ENCODE data around the gene EID1.
"Not testable (repeated sequence)": the region's sequence is repeated elsewhere in the genome, so short reads cannot be mapped to it uniquely, and the experiment has no call there.

Gene EID1

DNA sequence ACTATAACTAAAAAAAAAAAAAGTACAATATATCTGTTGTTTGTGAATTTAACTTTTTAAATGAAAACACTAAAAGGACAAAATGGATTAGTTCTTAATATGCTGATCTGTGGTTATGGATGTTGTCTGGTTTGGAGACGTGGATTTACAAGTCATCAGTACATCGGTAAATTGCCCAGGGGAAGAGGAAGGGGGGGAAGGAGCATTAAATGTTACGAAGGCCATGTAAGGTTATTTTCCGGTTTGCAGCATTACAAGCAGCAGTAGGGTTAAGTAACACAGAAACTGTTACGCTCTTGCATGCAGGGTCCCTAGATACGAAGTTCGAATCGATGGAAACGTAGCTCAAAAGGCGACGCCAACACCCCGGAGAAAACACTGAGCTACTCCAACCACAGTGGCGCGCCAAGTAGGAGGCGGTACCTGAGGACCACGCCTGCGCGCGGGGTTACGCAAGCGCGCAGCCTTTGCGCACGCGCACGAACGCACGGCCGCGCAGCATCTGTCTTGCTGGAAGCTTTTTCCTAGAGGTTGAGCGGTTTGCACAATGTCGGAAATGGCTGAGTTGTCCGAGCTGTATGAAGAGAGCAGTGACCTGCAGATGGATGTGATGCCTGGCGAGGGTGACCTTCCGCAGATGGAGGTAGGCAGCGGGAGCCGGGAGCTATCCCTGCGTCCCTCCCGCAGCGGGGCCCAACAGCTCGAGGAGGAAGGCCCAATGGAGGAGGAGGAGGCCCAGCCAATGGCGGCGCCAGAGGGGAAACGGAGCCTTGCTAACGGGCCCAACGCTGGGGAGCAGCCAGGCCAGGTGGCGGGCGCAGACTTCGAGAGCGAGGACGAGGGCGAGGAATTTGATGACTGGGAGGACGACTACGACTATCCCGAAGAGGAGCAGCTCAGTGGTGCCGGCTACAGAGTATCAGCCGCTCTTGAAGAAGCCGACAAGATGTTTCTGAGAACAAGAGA lies at the start of gene EID1:
Gene EID1, plus strand, starts transcription at position 505 of the 966 bp plus-strand sequence. Its CDS starts 43 bp downstream, at position 548.
- peak; percentile 79 for DNase-seq

DNA sequence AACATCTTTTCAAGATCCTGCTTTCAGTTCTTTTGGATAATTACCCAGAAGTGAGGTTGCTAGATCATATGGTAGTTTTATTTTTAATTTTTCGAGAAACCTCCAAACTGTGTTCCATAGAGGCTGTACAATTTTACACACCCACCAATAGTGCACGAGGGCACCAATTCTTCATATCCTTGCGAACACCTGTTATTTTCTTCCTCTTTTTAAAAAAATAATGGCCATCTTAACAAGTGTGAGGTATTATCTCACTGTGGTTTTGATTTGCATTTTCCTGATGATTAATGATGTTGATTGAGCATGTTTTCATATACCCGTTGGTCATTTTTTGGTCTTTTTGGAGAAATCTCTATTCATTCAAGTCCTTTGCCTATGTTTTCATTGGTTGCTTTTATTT lies 49.5 kb upstream of the EID1 start:
- no peak for DNase-seq

GRCh38 chr15:48828906-48829305 lies 49.0 kb upstream of the EID1 start:
- DNase-seq: no peak

DNA sequence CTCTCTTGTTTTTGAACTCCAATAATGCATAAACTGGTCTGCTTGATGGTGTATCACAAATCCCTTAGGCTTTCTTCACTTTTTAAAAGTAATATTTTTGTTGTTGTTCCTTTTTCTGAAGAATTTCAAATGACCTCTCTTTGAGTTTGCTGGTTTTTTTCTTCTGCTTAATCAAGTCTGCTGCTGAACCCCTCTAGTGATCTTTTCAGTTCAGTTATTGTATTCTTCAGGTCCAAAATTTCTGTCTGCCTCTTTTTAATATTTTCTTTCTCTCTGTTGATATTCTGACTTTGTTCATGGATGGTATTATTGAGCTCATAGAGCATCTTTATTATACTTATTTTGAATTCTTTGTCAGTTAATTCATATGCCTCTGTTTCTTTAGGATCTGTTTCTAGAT lies 45.3 kb upstream of the EID1 start:
- no peak for DNase-seq

DNA sequence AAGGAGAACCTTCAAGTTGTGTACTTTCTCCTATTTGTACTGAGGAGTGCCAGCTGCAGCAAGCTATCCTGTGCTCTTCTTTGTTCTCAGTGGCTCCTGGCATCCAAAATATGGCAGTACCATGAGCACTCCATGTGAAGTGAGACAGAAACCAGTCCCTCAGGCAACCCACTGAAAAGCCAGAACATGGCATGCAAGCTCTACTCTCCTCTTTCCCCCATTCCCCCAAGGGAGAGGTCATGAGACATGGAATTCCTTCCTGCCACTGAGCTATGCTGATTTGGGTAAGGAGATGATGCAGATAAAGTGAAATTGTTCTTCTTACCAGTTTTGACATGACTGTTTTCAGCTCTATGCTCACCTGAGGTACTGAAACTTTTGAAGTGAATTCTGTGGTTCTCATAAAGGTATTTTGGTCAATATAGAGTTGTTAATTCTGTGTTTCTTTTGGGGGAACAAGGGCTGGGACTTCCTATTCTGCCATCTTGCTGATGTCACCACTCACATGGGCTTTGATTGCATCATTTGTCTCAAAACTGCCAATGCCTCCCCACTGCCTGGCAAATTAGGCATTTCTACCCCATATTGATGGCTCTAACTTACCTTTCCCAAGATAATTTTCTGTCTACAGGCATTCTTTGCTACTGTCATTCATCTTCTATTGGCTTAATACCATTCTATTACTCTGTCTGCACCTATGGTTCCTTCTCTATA lies 44.3 kb upstream of the EID1 start:
- no peak for DNase-seq

DNA sequence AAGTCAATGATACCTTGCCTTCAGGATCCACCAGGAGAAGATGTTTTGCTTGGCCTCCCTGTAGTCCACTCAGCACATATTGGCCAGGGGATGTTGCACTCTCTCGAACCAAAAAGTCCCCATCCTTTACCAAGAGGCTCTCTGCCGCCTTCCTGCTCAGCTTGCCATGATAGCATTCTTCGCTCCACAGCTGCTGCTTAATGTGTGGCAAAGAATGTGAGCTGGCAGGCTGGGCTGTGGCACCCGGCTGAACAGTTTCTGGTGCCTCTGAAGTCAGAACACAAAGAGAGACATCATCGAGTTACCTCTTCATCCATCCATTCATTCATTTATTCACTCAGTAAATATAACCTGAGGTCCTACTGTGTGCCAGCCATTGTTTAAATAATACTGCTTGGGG lies 43.2 kb upstream of the EID1 start:
- no peak for DNase-seq

GRCh38 chr15:48842501-48842900 lies 35.4 kb upstream of the EID1 start:
- no peak for DNase-seq

GRCh38 chr15:48845123-48845522 lies 32.8 kb upstream of the EID1 start:
- DNase-seq: no peak

DNA sequence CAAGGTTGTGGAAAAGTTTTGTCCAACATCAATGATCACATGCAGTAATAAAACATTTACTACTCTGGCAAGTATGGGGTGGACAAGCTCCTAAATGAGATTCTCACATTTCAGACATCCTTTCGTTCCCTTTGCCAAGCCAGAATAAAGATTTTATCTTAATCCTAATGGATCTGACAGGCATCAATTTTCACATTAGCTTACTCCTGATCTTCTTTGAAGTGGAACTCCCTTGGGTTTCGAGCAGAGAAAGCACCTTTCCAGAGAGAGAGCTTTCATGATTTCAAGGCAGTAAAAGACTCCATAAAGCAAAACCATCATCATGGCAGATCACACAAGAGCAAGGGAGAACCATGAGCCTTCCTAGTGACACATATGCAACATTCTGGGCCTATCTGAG lies 27.3 kb upstream of the EID1 start:
- DNase-seq: no peak

DNA sequence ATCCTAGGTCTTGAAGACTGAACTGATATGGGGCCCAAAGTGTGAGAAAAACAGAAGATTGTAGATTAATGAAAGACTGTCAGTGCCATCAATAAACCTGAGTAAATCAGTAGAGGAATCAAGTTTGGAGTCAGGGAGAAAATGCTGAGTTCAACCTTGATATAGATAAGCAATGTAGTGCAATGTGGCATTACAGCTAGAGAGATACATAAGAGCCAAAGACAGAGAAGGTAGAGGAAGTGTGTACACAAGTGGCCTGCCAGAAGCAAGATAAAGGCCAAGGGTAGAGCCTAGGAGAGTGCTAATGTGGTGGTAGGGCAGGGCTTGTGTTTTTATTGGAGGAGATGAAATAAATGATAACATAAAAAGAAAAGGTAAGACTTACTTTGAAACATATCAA lies 26.0 kb upstream of the EID1 start:
- DNase-seq: no peak

DNA sequence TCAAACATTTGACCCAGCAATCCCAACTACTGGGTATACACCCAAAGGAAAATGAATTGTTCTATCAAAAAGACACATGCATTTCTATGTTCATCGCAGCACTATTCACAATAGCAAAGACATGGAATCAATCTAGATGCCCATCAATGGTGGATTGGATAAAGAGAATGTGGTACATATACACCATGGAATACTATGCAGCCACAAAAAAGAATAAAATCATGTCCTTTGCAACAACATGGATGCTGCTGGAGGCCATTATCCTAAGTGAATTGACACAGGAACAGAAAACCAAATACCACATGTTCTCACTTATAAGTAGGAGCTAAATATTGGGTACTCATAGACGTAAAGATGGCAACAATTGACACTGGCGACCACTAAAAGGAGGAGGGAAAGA lies 23.5 kb upstream of the EID1 start:
- DNase-seq: not testable (repeated sequence)

- DNase-seq: no peak
Observed at GRCh38 chr15:48855501-48856440, 22.2 kb upstream of the EID1 start.

- no peak for DNase-seq
Observed at GRCh38 chr15:48856942-48857341, 21.0 kb upstream of the EID1 start.

DNA sequence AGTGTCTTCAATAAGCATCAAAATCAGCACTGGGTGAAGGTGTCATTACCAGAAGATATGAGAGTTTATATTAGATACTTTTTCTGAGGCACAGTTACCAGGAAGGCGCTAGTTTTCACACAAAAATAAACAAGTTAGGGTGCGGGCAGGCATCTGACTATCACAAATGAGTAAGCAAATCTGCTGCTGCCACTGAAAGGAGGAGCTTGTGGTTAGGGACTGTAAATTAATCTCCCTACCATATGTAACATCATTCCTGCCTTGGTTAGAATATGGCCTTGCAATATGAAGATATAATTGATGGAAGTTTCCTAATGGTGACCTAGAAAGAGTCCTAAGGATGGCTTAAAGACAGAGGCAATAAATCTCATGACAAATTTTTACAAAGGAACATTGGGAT lies 19.5 kb upstream of the EID1 start:
- DNase-seq: peak; percentile 31

DNA sequence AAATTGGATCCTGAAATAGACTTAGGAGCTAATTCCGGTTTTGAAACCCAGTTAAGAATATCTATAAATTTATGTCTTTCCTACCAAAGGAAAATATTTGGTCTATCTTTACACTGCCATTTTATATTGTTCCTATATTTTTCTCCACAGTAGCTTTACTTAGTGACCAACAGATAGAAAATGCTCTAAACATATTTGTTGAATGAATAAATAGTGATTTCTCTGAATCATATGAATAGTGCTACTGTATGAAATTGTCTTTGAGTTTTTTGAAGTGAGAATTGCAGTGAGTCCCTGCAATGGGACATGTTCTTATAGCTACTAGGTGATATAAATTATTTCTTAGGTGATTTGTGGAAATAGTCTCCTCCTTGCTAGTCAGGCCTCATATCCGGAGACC lies 18.5 kb upstream of the EID1 start:
- DNase-seq: no peak

DNA sequence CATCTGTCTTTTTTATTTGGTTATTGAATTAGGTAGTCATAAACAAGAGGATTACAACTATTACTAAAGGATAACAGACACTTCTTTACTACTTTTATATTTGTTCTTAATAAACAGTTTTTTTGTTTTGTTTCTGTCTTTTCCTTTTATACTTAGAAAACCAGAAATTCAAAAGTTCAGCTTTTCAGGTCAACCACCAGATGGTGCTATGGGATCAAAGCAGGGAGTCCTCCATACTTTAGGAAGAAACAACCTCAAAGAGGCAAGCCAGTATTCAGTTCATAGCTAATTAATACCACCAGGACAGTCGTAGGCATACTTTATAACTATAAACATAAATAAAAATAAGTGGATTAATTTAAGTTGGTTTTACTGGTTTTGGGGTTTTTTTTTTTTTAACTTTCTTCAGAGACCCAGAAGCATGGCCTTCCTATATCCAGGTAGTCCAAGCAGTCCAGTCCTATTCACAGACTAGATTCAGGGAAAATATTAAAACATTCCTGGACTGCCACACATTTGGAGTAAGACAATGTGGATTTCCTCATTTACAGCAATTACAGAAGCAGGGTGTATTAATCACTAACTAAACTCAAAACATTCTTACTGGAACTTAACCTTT lies 16.0 kb upstream of the EID1 start:
- DNase-seq: peak; percentile 57

GRCh38 chr15:48862705-48863104 lies 15.2 kb upstream of the EID1 start:
- DNase-seq: no peak

DNA sequence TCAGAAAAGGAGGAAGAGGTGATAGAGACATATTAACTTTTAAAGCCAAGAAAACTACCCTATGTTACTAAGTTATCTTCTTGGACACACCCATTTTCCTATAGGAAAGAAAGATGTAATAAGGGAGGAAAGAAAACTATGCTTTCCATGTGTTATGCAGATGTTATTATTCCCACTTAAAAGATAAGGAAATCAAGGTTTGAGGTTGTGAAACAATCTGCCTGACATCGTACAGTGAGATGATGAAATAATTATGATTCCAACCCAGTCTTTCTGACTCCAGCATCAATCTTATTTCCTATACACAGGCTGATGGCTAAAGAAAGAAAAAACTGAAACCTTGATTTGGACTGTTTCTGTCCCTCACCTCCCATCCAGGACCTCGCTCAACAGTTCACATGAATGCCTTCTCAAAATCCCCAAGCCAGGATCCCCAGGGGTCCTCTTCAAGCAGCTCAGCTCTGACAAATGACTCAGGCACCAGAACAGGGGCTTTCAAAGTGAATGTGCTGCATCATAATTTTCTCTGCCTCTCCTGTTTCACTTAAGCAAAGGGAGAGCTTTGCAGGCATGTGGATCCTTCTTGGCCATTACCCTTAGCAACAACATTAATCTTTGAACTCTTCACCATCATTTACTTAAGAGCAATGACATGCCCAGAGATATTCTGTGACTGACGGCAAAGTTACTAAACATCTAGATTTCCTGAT lies 12.4 kb upstream of the EID1 start:
- no peak for DNase-seq

DNA sequence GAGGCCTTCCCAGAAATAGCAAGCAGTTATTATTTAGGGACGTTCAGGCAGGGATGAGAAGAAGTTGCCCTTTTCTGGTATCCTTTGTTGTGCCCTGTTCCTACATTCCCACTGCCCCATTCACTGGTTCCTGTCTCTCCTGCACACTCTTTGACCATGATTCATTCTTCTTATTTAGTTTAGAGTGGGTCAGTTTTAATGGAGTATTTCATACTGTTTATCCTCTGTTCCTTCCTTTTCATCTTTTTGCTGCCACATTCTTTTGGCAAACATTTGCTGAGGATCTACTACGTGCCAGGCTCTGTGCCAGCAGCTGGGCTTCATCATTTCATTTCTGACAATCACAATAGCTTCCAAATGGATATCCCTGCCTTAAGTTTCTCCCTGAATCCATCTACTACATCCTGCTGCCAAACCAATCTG lies 11.8 kb upstream of the EID1 start:
- DNase-seq: peak; percentile 38

DNA sequence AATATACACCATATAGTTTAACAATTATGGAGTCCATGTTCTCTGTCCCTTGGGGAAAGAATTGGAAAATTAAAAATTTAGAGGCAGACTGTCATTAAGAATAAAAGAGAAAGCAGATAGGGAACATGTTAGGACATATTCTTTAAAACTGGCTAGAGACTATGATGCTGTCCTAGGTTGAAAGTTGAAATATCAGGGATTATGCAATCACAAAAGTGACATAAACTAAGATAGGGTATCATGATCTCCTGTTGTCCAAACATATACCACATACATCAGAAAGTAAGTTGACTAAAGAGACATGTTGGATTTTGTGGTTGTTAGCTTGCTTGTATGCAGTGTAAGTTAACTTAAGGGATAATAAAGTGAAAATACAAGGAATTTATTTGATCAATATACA lies 9.9 kb upstream of the EID1 start:
- no peak for DNase-seq

DNA sequence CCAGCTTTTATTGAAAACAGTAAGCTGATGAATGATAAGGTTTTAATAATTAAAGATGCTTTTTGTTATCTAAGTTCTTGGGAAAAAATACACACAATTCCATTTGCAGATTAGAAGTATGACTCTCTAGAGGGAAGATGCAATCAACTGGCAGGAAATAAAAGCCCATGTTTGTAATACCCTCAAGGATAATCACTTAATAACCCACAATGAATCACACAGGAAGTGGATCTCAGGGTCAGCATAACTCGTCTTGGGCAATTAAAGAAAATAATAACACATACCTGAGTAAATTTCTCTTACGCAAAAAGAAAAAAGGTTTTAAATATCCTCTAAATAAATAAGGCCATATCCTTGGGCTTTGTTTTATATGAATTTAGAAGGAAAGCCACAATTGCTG lies 9.4 kb upstream of the EID1 start:
- no peak for DNase-seq

DNA sequence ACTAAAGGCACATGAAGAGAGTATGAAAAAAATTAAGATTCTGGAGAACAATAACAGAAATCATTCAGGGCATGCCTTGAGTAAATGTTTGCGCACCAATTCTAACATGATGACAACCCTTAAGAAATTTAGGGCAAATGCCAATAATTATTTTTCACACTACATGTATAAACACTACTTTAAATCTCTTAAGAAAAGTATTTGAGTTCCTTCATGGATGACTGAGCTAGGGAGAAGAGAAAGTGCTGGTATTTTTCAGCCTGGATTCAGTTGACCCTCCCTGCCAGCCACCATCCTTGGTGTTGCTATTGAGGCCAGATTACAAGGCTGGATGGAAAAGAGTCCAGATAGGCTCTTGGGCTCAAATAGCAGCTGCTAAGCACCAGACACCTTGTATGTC lies 8.0 kb upstream of the EID1 start:
- no peak for DNase-seq

Data from NCI-H1694 (cell line).